Right cardiac atrium (tissue), 5 donors: Measurements from ENCODE around the gene ARHGEF38. TPM values are rescaled to one million over a fixed set of nuclear protein-coding genes. Genes with fewer than 3 reads are reported as not detected.

Experiments
- ATAC-seq, 2 donors: fragments of 200-7000 bp; cut with Tn5 transposase; one replicate each; pipeline versions ENCODE4 v1.8.0 to v1.9.1; 2020; ENCODE audit warnings: moderate library complexity in 2 of 2, mild to moderate bottlenecking in 1 of 2
- DNase-seq, 3 donors: peaks; one replicate each; pipeline ENCODE4 v3.0.0-alpha.2; 2020
- H3K27ac ChIP-seq: one replicate; pipeline ENCODE4 v1.5.1; 2013; ENCODE audit warnings: mild to moderate bottlenecking, low read length, control low read depth, moderate library complexity
- H3K27me3 ChIP-seq: one replicate; pipeline ENCODE4 v1.6.1; 2013; ENCODE audit not compliant: control insufficient read depth, insufficient read depth
- H3K4me1 ChIP-seq: one replicate; pipeline ENCODE4 v1.6.1; 2013; ENCODE audit warnings: low read length; ENCODE audit not compliant: control insufficient read depth, insufficient read depth
- H3K4me3 ChIP-seq: one replicate; pipeline ENCODE4 v1.5.1; 2013; ENCODE audit warnings: low read length, control low read depth
- H3K9me3 ChIP-seq: one replicate; pipeline ENCODE4 v1.6.1; 2013; ENCODE audit warnings: low read length; ENCODE audit not compliant: control insufficient read depth
- WGBS: extraction: QIAGEN DNeasy Blood & Tissue Kit; methylation state at CpG from one replicate; pipeline ENCODE4 v1.1.7; 2013; 5-methylcytosine and 5-hydroxymethylcytosine counted together
- intact Hi-C, 4 donors: fragments of 100-400 bp; cut with DNase I; formaldehyde crosslinking; loops; one replicate each; pipeline versions ENCODE4 v1.11.0 to v1.14.0; 2022 to 2023
- polyA plus RNA-seq: library from polyadenylated mRNA; stranded (reverse); fragments of 200-250 nt; gene quantifications from one replicate; pipeline ENCODE4 v1.2.3, GENCODE V29; 2013
- total RNA-seq, 4 donors: library from RNA; stranded (reverse); fragmentation: NEBNext Ultra II Directional; extraction: Animal tissue kit (Norgen Biotek cat#: 25700); gene quantifications; one replicate each; pipeline ENCODE4 v1.2.1, GENCODE V29; 2021
- donor health status: healthy with polysubstance abuse.
- donor health status: DM: no; HTN: yes; CAD: no.
- donor health status: DM: no; HTN: no; CAD: no.
- donor health status: DM: no; HTN: yes; CAD: no; lungs with severe emphysema.
- donor health status: DM: yes; HTN: yes; CAD: no.

The ARHGEF38 gene
- total and polyA plus RNA-seq, 5 donors = not detected

GRCh38 chr4:105536601-105537000 is 15.8 kb upstream of the ARHGEF38 start:
- H3K9me3 ChIP-seq = no peaks in the 10 kb centered on the region
- no peaks in the 10 kb centered on the region for H3K4me1 ChIP-seq
- H3K4me3 ChIP-seq = no peak overlapping the region
- 90% methylated on average over 1 of the region's 1 CpG for WGBS
- no peak overlapping the region for H3K27ac ChIP-seq
- intact Hi-C loops = no loop called here
- ATAC-seq = no peak
- H3K27me3 ChIP-seq = no peaks in the 10 kb centered on the region
- DNase-seq = no peak

- DNase-seq (no peak), ATAC-seq (no peak)
- intact Hi-C loops = no loop called here
- H3K9me3 ChIP-seq = no peaks in the 10 kb centered on the region
- no peak overlapping the region for H3K4me3 ChIP-seq
- H3K27ac ChIP-seq = no peak overlapping the region
- no peaks in the 10 kb centered on the region for H3K27me3 ChIP-seq
- WGBS = 60% methylated on average over 4 of the region's 4 CpGs
- no peaks in the 10 kb centered on the region for H3K4me1 ChIP-seq
Observed at GRCh38 chr4:105541420-105541819, 11.0 kb upstream of the ARHGEF38 start.

DNA sequence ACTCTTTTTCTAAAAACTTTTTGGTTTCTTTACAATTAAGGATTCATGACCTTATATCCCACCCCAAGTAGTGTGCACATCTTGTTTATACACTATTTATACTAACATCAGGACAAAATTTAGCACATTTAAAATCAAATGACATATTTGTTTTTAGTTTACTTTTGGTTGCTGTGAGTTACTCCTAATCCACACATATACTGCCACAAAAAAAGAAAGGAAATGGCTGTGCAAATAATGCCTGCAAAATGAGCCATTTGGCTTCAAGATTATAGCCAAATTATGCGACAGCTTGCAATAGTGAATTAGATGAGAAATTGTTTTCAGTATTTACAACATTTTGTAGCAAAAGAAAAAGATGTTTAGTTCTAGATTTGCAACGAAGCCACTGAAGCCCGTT is 10.4 kb upstream of the ARHGEF38 start:
- no peaks in the 10 kb centered on the region for H3K9me3 ChIP-seq
- intact Hi-C loops = no loop called here
- H3K4me1 ChIP-seq = no peaks in the 10 kb centered on the region
- ATAC-seq (no peak), DNase-seq (no peak)
- no peak overlapping the region for H3K4me3 ChIP-seq
- H3K27ac ChIP-seq = no peak overlapping the region
- H3K27me3 ChIP-seq = no peaks in the 10 kb centered on the region
- 62% methylated on average over 3 of the region's 3 CpGs for WGBS

DNA sequence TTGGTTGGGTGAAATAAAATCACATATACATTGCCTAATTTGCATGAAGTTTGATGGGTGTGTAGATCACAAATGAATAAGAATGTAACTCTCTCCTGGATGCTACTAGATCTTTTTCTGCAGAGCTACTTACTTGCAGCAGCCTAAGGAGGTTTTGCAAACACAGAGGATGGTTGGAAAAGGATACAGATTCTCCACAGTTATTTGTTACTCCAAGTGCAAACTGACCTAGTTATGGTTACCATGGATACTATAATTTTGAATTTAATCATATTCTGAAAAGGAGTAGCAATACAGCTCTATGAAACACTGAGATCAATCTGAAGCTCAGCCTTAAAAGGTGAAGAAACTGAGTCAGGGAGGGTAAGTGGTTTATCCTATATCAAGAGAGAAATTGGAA is 9.1 kb upstream of the ARHGEF38 start:
- intact Hi-C loops = no loop called here
- H3K4me3 ChIP-seq = no peak overlapping the region
- ATAC-seq (no peak), DNase-seq (no peak)
- H3K27me3 ChIP-seq = no peaks in the 10 kb centered on the region
- H3K9me3 ChIP-seq = no peaks in the 10 kb centered on the region
- no peaks in the 10 kb centered on the region for H3K4me1 ChIP-seq
- H3K27ac ChIP-seq = no peak overlapping the region

DNA sequence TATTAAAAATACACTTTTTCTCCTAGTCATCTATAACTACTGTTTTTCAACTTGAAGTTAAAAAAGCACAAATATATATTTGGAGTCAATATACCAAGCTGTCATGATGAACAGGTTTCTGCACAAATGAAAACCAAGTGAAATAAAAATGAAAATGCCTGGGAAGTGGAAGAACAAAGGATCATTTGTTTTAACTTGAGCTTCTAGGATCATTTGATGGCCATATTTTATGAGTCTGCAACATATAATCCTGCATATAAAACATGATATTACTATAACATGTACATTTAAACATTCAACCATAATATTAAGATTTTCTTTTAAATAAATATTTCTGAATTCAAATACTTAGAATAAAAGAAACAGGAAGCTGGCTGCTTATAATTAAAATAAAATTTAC is 8.5 kb upstream of the ARHGEF38 start:
- intact Hi-C loops = no loop called here

GRCh38 chr4:105544520-105545286 is 7.7 kb upstream of the ARHGEF38 start:
- no peaks in the 10 kb centered on the region for H3K27me3 ChIP-seq
- WGBS = 51% methylated on average over 1 of the region's 1 CpG
- DNase-seq (no peak), ATAC-seq (no peak)
- H3K4me1 ChIP-seq = no peaks in the 10 kb centered on the region
- intact Hi-C loops = no loop called here
- H3K27ac ChIP-seq = no peak overlapping the region
- no peaks in the 10 kb centered on the region for H3K9me3 ChIP-seq
- H3K4me3 ChIP-seq = no peak overlapping the region

More for the DNA sequence above, 8.5 kb upstream of the ARHGEF38 start:
- Histone ChIP-seq H3K9me3 (no peaks in the 10 kb centered on the region), H3K27ac (no peak overlapping the region), H3K27me3 (no peaks in the 10 kb centered on the region), H3K4me1 (no peaks in the 10 kb centered on the region), H3K4me3 (no peak overlapping the region)
- ATAC-seq (no peak), DNase-seq (no peak)

GRCh38 chr4:105546086-105546485 is 6.3 kb upstream of the ARHGEF38 start:
- no peak for ATAC-seq
- H3K27ac ChIP-seq = no peak overlapping the region
- H3K4me1 ChIP-seq = no peaks in the 10 kb centered on the region
- no peak for DNase-seq
- intact Hi-C loops = no loop called here
- no peak overlapping the region for H3K4me3 ChIP-seq
- H3K9me3 ChIP-seq = no peaks in the 10 kb centered on the region
- no peaks in the 10 kb centered on the region for H3K27me3 ChIP-seq

DNA sequence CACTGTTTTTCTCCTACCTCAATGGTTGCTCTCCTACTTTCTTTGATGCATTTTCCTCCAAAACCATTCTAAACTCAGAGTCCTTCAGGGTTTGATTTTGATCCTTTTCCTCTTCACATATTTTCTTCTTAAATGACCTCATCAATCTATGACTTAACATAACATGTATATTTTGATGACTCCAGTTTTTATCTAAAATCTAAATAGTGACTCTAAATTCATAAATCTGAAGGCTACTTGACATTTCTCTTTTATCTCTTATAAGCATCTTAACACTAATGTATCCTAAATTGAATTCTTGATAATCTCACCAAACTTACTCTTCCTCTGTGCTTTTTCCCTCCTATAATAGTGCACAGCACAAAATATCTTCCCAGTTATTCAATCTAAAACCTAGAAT is 4.7 kb upstream of the ARHGEF38 start:
- Histone ChIP-seq H3K4me3 (no peak overlapping the region), H3K27ac (no peak overlapping the region), H3K9me3 (no peaks in the 10 kb centered on the region), H3K27me3 (no peaks in the 10 kb centered on the region), H3K4me1 (no peaks in the 10 kb centered on the region)
- DNase-seq (no peak), ATAC-seq (no peak)
- intact Hi-C loops = no loop called here

GRCh38 chr4:105548483-105548882 is 3.9 kb upstream of the ARHGEF38 start:
- Histone ChIP-seq H3K4me3 (no peak overlapping the region), H3K27ac (no peak overlapping the region), H3K9me3 (no peaks in the 10 kb centered on the region), H3K27me3 (no peaks in the 10 kb centered on the region), H3K4me1 (no peaks in the 10 kb centered on the region)
- DNase-seq (no peak), ATAC-seq (no peak)
- intact Hi-C loops = no loop called here
- WGBS = 79% methylated on average over 1 of the region's 1 CpG

DNA sequence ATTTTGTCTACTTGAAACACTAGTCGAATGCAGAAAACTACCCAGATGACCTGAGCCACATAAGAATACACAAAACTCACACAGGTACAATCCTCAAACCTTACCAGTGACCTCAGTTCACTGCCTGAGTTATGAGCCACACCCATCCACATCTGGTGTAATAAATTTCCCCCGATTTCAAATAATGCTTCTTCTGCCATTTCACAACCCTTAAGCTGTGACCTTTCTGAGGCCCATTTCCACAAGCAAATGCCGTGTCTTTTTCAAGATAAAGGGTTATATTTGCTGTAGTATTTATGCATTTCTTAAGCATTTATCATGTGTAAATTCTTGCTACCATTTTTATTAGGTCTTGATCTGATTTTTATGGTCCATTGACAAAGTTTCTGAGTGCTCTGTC is 1.8 kb upstream of the ARHGEF38 start:
- WGBS = 74% methylated on average over 3 of the region's 3 CpGs
- Histone ChIP-seq H3K27ac (no peak overlapping the region), H3K4me3 (no peak overlapping the region), H3K27me3 (no peaks in the 10 kb centered on the region), H3K4me1 (no peaks in the 10 kb centered on the region), H3K9me3 (no peaks in the 10 kb centered on the region)
- no peak for DNase-seq
- intact Hi-C loops = no loop called here
- ATAC-seq = no peak

GRCh38 chr4:105555409-105555808 is 3.0 kb downstream of the ARHGEF38 start:
- H3K27ac ChIP-seq = no peak overlapping the region
- H3K4me1 ChIP-seq = no peaks in the 10 kb centered on the region
- no peaks in the 10 kb centered on the region for H3K9me3 ChIP-seq
- WGBS = 56% methylated on average over 4 of the region's 4 CpGs
- H3K27me3 ChIP-seq = no peaks in the 10 kb centered on the region
- no peak for ATAC-seq
- no peak overlapping the region for H3K4me3 ChIP-seq
- intact Hi-C loops = no loop called here
- DNase-seq = no peak

DNA sequence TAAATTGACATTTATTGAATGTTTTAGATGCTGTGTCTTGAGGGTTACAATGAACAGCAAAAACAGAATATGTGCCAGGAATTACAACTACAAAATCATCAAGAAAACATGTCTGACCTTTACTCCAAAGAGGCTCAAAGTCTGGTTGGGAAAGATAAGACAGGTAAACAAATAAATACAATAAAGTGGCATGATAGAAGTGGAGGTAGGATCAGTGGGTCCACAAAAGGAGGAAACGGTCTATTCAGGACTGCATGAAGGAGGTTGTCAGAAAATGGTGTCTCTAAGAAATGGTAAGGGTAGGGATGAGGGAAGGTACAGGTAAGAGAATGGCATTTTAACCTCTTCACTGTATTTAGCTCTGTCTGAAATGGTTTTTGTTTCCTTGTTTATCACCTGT is 3.8 kb downstream of the ARHGEF38 start:
- intact Hi-C loops = no loop called here
- Histone ChIP-seq H3K27ac (no peak overlapping the region), H3K4me1 (no peaks in the 10 kb centered on the region), H3K9me3 (no peaks in the 10 kb centered on the region), H3K27me3 (no peaks in the 10 kb centered on the region), H3K4me3 (no peak overlapping the region)
- WGBS = 61% methylated on average over 1 of the region's 1 CpG
- DNase-seq (no peak), ATAC-seq (no peak)
